ENCODE data around the gene TFAP2A.

TFAP2A gene

GRCh38 chr6:10382322-10382721 is 32.6 kb downstream of the TFAP2A start:
- no peak for DNase-seq

DNA sequence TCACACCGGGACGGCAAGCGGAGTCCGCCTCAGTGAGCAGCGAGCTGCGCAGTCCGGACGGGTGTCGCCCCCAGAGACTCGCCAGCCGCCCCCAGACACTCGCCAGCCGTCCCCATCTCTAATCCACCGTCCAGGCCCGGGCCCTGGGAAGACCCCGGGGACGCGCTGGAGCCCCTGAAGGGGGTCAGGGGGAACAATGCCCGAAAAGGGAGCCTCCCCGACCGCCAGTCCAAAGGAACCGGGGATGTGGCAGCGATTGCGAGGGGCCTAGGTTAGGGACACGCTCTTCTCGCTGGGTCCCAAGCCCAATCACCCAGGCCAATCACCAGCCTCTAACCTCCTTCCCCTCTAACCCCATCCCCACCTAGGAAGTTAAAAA is 33.1 kb downstream of the TFAP2A start:
- DNase-seq: no peak

DNA sequence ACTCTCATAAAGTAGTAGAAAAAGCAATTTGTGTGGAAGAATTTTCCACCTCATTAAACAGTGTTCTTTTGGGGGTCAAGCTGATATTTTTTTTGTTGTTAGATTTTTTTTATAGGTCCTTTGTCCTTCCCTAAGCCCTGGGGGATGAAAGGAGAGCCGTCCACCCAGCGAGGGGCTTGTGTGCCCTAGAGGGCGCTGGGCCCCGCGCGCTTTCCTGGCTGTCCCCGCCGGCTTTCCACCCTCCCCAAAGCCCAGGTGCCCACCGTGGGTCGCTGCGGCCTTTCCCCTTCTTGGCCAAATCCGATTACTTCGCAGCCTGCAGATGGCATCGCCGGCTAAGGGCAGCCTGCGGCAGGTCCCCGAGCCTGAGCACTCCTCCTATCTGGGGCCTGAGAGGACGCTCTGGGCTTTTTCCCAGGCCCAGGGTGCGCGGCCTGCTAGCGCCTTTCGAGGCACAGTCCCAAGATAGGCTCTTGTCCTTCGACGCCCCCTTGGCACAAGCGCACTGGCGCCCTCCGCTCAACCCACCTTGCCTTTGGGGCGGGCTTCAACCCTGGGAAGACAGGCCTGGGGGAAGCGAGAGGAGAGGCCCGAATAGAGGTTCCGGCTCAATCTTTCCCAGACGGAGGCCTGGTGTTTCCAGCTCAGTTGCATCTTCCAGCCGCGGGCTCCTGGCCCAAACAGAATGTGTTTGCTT is 33.6 kb downstream of the TFAP2A start:
- DNase-seq: peak; percentile 1

DNA sequence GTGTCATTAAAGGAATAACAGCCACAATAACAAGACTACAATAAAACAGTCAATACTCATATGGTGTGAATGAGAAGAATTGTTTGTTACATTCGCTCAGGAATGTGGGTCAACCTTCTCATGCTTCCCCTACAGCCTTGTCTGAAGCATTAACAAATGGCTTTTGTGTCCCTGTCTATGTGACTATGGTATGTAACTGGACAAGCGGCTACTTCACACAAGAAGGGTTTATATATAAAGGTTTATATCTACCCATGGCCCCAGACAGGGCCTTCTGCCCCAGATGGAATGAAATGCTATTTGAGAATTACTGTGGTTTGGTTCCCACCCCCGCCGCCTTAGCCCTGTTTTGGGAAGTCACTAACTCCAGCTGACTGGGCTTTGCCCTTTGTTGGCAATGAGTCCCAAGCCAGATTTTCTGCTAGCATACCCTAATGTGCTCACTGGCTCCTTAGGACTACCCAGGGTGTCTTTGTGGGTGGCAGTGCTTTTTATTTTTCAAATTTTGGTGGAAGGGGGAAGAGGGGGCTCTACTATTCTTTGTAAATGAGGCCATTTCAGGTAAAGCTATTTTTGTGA is 39.4 kb downstream of the TFAP2A start:
- no peak for DNase-seq

DNA sequence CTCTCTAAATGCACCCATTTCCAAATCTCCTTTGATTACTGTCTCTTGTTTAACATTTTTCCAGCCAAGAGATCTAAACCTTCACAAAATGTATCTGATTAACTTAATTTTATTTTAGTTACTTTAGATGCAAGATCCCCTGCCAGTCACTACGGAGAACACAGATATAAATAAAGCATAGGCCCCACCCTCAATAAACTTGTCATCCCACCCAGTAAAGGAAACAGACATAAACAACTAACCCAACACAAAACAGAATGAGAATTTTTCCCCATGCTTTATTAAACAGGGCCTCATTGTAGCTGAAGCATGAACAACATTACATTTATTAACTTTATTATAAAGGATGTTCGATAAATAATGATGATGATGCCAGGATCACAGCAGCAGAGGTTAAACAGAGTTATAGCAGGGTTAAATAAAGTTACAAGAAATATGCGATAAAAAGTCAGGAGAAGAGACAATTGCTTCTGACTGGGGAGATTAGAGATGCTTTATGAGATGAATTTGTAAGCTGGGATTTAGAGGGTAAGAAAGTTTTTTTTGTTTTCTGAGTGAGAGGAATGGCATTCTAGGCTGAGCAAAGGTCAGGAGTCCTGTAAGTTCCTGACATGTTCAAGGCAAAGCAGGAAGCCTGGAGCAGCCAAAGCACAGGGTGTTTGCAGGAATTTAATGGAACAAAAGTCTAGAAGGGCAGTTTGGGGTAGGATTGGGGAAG is 41.1 kb downstream of the TFAP2A start:
- DNase-seq: no peak

- no peak for DNase-seq
These were observed 45.0 kb downstream of the TFAP2A start for GRCh38 chr6:10369896-10370295.

DNA sequence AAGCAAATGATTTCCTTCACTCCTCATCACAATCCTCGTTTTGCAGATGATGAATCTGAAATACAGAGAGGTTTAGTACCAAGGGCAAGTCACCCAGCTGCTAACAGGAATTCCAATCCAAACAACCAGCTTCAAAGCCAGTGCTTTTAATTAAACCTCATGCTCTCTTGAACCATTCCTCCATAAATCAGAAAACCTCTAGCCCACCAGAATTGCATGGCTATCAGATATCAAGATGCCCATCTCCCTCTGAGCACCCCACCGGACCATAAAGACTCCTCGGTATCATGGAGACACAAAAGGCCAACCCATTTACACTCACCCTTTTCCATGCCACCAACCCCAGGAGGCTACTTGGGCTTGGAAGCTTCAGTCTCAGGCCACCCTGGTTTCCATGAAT is 46.0 kb downstream of the TFAP2A start:
- no peak for DNase-seq

GRCh38 chr6:10363911-10364310 is 51.0 kb downstream of the TFAP2A start:
- no peak for DNase-seq

DNA sequence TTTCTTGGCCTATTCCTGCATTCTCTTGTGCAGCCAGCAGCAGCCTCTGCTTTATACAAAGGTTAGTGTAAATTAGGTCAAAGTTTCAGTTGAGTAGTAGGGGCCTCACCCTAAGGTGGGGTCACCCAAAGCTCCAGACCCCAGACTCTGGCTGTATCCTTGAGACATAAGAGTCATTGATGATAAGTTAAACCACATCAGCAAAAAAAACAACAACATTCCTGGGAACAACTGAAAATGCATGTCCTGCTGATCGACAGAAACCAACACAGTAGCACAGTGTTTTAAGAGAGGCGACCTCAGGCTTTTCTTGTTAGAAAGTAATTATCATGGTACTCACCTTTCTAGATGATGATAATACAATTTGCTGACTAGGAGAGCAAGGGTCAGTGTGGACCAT is 52.6 kb downstream of the TFAP2A start:
- DNase-seq: no peak

DNA sequence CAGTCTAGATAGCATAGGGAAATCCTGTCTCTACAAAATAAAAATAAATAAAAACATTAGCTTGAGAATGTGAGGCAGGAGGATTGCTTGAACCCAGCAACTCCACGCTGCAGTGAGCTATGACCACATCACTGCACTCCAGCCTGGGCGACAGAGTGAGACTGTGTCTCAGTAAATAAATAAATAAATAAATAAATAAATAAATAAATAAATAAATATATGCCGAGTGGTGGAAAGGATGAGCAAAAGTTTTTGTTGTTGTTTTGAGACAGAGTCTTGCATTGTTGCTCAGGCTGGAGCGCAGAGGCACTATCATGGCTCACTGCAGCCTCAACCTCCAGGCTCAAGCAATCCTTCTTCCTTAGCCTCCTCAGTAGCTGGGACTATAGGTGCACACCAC is 53.4 kb downstream of the TFAP2A start:
- DNase-seq: no peak

DNA sequence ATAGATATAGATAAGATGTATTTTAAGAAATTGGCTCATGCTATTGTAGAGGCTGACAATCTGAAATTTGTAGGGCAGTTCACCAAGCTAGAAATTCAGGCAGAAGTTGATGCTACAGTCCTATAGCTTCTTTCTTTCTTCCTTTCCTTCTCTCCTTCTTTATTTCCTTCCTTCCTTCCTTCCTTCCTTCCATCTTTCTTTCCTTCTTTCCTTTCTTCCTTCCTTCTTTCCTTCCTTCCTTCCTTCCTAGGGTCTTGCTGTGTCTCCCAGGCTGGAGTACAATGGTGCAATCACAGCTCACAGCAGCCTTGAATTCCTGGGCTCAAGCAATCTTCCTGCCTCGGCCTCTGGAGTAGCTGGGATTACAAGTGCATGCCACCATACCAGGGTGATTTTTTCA is 55.3 kb downstream of the TFAP2A start:
- DNase-seq: no peak

DNA sequence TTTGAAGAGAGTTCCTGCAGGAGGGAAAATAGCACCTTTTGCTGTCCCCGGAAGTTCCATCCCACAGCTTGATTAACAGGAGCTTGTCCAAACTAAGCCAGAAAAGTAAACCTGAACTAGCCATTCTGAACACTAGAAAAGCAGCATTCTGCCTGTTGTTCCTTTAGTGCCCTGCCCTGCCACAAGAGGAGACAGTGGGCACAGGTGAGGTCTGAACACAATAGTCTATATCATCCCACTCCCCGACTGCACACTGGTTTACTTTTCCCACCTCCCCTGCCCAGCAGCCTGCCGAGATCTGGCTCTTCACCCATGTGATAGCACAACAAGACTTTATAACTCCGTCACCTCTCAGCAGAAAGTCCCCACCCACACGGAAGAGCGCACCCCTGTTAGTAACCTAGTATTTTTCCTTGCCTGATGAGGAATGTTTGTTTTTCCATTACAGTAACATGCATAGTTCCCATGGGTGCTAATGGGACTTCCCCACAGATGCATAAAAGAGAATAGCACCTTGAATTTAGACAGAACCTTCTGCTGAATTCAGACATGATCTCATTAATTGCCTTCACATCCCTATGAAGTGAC is 59.7 kb downstream of the TFAP2A start:
- DNase-seq: no peak

GRCh38 chr6:10351791-10352190 is 63.1 kb downstream of the TFAP2A start:
- no peak for DNase-seq

GRCh38 chr6:10350720-10351119 is 64.2 kb downstream of the TFAP2A start:
- DNase-seq: no peak

DNA sequence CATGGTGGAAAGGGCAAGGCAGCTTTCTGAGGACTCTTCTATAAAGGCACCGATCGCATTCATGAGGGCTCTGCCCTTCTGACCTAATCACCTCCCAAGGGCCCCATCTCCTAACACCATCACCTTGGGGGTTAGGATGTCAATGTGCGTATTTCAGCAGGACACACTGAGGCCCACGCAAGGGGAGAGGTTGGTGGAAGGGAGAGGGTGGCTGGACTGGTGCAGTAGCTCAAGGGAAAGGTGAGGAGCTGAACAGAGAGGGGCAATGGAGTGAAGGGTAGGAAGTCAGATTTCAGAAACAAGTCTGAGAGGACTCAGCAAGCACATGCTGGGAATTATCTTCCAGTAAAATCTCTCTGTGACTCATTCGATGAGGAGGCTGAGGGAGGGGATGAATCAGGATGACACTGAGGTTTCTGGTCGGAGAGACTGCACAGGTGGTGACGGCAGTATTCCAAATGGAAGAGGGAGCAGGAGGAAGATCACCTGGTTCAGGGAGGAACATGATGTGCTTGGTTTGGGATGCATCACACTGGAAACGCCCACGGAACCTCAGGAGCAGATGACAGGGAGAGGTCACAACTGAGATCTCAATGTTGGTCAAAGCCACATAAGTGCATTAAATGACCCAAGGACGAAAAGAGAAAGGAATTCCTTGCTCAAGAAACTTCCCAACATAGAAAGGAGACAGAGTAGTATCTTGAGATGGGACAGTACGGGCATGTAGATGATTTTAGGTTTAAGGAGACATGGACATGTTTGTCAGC is 67.1 kb downstream of the TFAP2A start:
- no peak for DNase-seq

All from GDM1 (cell line).